GM12878 (cell line): ENCODE data around the gene MRPL27. TPM values are rescaled to one million over a fixed set of nuclear protein-coding genes. Genes with fewer than 3 reads are reported as not detected.
A peak's percentile ranks its signal among the peaks of the same experiment; 100 is the strongest.

ENCODE experiments used
- CBFB ChIP-seq: IDR thresholded peaks from 2 replicates; pipeline ENCODE4 v1.6.1; 2016; ENCODE audit warnings: antibody characterized with exemption, low read depth
- CBX3 ChIP-seq: fragments of 200-600 bp; sonication (generic); IDR thresholded peaks from 2 replicates; pipeline ENCODE4 v1.6.1; 2016; ENCODE audit warnings: low read depth, borderline replicate concordance
- CEBPB ChIP-seq, 2 experiments: fragments of 150-350 bp in 1 of 2; IDR thresholded peaks; 2 replicates each; pipeline ENCODE4 v1.6.1; 2012 to 2014; ENCODE audit warnings: low read depth in 2 of 2, low read length in 2 of 2, borderline replicate concordance in 1 of 2, inconsistent platforms in 1 of 2
- CHD4 ChIP-seq: fragments of 200-600 bp; sonication (generic); IDR thresholded peaks from 2 replicates; pipeline ENCODE4 v1.6.1; 2016; ENCODE audit warnings: mild to moderate bottlenecking
- CTCF ChIP-seq, 3 experiments: IDR thresholded peaks in 2 of 3; conservative IDR thresholded peaks in 1 of 3; 2 replicates each; pipeline ENCODE4 v1.5.1; 2011; ENCODE audit warnings: low read depth in 3 of 3, low read length in 3 of 3, mild to moderate bottlenecking in 3 of 3, control low read depth in 2 of 3, moderate library complexity in 2 of 3, inconsistent platforms in 1 of 3, mixed read lengths in 1 of 3; ENCODE audit not compliant: control insufficient read depth in 2 of 3, insufficient read depth in 1 of 3; ENCODE audit errors: extremely low read depth in 1 of 3
- EED ChIP-seq: sonication (generic); IDR thresholded peaks from 2 replicates; pipeline ENCODE4 v1.6.1; 2016; ENCODE audit warnings: antibody characterized with exemption, low read depth
- FOXM1 ChIP-seq: IDR thresholded peaks from 2 replicates; pipeline ENCODE4 v1.6.1; 2012; ENCODE audit warnings: low read depth, mild to moderate bottlenecking, inconsistent platforms, low read length, moderate library complexity
- IKZF2 ChIP-seq, 2 experiments: fragments of 450-650 bp; IDR thresholded peaks; 2 replicates each; pipeline ENCODE4 v1.6.1; 2017; ENCODE audit warnings: mild to moderate bottlenecking in 2 of 2, moderate library complexity in 2 of 2
- NR2F1 ChIP-seq: fragments of 450-650 bp; conservative IDR thresholded peaks from 2 replicates; pipeline ENCODE4 v1.6.1; 2017; ENCODE audit warnings: mild to moderate bottlenecking
- POLR2A ChIP-seq: IDR thresholded peaks from 2 replicates; pipeline ENCODE4 v1.6.1; 2011; ENCODE audit warnings: low read depth, mild to moderate bottlenecking, low read length
- POLR2AphosphoS2 ChIP-seq: IDR thresholded peaks from 2 replicates; pipeline ENCODE4 v1.6.1; 2011; ENCODE audit warnings: low read depth, mild to moderate bottlenecking, low read length, improper control_type of control experiment, moderate library complexity
- POLR2AphosphoS5 ChIP-seq: IDR thresholded peaks from 2 replicates; pipeline ENCODE4 v1.6.1; 2011; ENCODE audit warnings: mild to moderate bottlenecking, low read length, inconsistent platforms
- POU2F2 ChIP-seq: IDR thresholded peaks from 3 replicates; pipeline ENCODE4 v1.6.1; 2011; ENCODE audit warnings: low read depth, mild to moderate bottlenecking, low read length, borderline replicate concordance
- PRDM15 ChIP-seq: fragments of 450-650 bp; formaldehyde crosslinking; IDR thresholded peaks from 2 replicates; pipeline ENCODE4 v1.4.0; 2020; ENCODE audit warnings: mild to moderate bottlenecking, moderate library complexity
- RAD21 ChIP-seq: IDR thresholded peaks from 2 replicates; pipeline ENCODE4 v1.6.1; 2011; ENCODE audit warnings: mild to moderate bottlenecking, low read depth, low read length, moderate library complexity; ENCODE audit not compliant: insufficient read depth
- RAD51 ChIP-seq: fragments of 450-650 bp; IDR thresholded peaks from 2 replicates; pipeline ENCODE4 v1.6.1; 2016; ENCODE audit warnings: moderate library complexity, mild to moderate bottlenecking, inconsistent platforms
- RFX5 ChIP-seq: IDR thresholded peaks from 2 replicates; pipeline ENCODE4 v1.6.1; 2011; ENCODE audit warnings: low read depth, low read length, improper control_type of control experiment
- SUZ12 ChIP-seq: fragments of 200-600 bp; sonication (generic); IDR thresholded peaks from one replicate; pipeline ENCODE4 v1.6.1; 2018; ENCODE audit warnings: antibody characterized with exemption, mild to moderate bottlenecking; ENCODE audit not compliant: unreplicated experiment
- ZBTB11 ChIP-seq: fragments of 450-650 bp; formaldehyde crosslinking; IDR thresholded peaks from 2 replicates; pipeline ENCODE4 v1.5.0; 2022; ENCODE audit warnings: mild to moderate bottlenecking, missing genetic modification characterization
- ZNF274 ChIP-seq: IDR thresholded peaks from one replicate; pipeline ENCODE4 v1.8.0; 2011; ENCODE audit not compliant: insufficient read length, insufficient read depth
- ZNF384 ChIP-seq: IDR thresholded peaks from 2 replicates; pipeline ENCODE4 v1.6.1; 2012; ENCODE audit warnings: low read depth, mild to moderate bottlenecking, low read length, improper control_type of control experiment, borderline replicate concordance
- ZSCAN29 ChIP-seq: fragments of 450-650 bp; IDR thresholded peaks from 2 replicates; pipeline ENCODE4 v1.6.1; 2017; ENCODE audit warnings: mild to moderate bottlenecking, moderate library complexity
- polyA plus RNA-seq, 11 experiments: library from polyadenylated mRNA; depleted of rRNA in 4 of 11; unstranded in 6 of 11; stranded (reverse) in 5 of 11; fragments of >200 nt; fragmentation: Nextera tagmentation in 4 of 11; fragmentation: Illumina TruSeq in 1 of 11; extraction: Ambion mirVana in 4 of 11; extraction: Trizol in 1 of 11; gene quantifications; 1 replicate in 1 of 11; 2 replicates in 10 of 11; pipeline versions ENCODE4 v1.2.1 to v1.2.3, GENCODE V29; 2011 to 2016; ENCODE audit warnings: inconsistent platforms in 2 of 11, missing spikeins in 2 of 11, low read depth in 1 of 11
- total RNA-seq, 4 experiments: library from RNA; depleted of rRNA in 3 of 4; stranded (reverse); fragments of >200 nt in 3 of 4; fragmentation: Illumina TruSeq in 1 of 4; extraction: Trizol in 1 of 4; gene quantifications; 2 replicates each; pipeline versions ENCODE4 v1.2.1 to v1.2.3, GENCODE V29; 2013 to 2021

The MRPL27 gene
- total and polyA plus RNA-seq, 10 of the 15 experiments (the other 5 are each of a cell fraction or from before 2014, with no cell fraction given), result 83.0 to 390 (median 131) TPM

GRCh38 chr17:50372758-50373556 lies at the start of gene MRPL27, which contains the start of gene EME1 (continued):
- TF ChIP-seq POLR2AphosphoS2 (peak; percentile 87; the same call in 1 of the 2 replicates), RAD51 (peak; percentile 100), CBFB (peak; percentile 62), POLR2A (peak; percentile 99), IKZF2 (IDR thresholded peaks at IDR 0.05) (peak in 1 of 2 experiments; percentile 32; a peak in 1 of 4 replicates), ZBTB11 (CRISPR knock-in tag) (peak; percentile 74), POU2F2 (peak; percentile 90; the same call in 2 of the 3 replicates), CHD4 (no peak), ZNF274 (no peak), ZNF384 (no peak), RFX5 (no peak), EED (peak; percentile 17; the same call in 1 of the 2 replicates), CEBPB (IDR thresholded peaks at IDR 0.05; ENCODE audit: borderline replicate concordance in 1 of 2, low read depth in 2 of 2, low read length in 2 of 2) (no peak), NR2F1 (0 out of 2 replicates have a peak, but pooled peaks have one; percentile 25), ZSCAN29 (no peak), FOXM1 (no peak), CBX3 (no peak), POLR2AphosphoS5 (peak; percentile 98), CTCF (IDR thresholded peaks at IDR 0.05 in 2 of 3, conservative IDR thresholded peaks at IDR 0.05 in 1 of 3; ENCODE audit: control insufficient read depth in 2 of 3, extremely low read depth in 1 of 3, insufficient read depth in 1 of 3, low read depth in 3 of 3, low read length in 3 of 3) (no peak), PRDM15 (peak; percentile 88; the same call in 1 of the 2 replicates), RAD21 (no peak), SUZ12 (no peak)
